Measurements from ENCODE around the gene AK8.

DNA sequence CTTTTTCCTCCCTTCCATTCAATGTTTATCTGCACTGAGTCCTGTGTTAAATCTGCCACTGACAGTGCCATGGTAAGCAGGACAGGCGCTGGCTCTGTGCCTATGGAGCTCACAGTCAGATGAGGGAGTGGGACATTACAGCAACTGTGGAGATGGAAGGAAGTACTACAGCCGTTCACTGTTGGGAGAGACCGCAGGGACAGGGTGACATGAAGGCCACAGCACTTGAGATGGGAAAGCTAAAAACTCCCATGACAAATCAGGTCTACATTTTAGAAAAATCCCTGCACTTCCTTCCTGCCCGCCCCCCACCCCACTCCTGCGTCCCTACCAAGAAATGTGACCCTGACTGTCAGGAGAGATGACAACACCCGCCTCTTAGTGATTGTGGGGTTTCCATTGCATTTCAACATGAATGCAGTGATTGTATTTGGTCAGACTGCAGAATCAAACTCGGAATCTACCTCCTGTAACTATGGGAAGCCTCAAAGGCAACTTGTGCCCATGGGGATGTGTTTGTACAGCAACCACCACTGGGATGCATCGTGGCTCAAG, 151.4 kb downstream of the AK8 start:
- TF ChIP-seq, protein P1, sequence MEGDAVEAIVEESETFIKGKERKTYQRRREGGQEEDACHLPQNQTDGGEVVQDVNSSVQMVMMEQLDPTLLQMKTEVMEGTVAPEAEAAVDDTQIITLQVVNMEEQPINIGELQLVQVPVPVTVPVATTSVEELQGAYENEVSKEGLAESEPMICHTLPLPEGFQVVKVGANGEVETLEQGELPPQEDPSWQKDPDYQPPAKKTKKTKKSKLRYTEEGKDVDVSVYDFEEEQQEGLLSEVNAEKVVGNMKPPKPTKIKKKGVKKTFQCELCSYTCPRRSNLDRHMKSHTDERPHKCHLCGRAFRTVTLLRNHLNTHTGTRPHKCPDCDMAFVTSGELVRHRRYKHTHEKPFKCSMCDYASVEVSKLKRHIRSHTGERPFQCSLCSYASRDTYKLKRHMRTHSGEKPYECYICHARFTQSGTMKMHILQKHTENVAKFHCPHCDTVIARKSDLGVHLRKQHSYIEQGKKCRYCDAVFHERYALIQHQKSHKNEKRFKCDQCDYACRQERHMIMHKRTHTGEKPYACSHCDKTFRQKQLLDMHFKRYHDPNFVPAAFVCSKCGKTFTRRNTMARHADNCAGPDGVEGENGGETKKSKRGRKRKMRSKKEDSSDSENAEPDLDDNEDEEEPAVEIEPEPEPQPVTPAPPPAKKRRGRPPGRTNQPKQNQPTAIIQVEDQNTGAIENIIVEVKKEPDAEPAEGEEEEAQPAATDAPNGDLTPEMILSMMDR (IDR thresholded peaks at IDR 0.05): no peak
- no peak for TF ChIP-seq POLR2A (IDR thresholded peaks at IDR 0.05)
- TF ChIP-seq POLR2AphosphoS5 (IDR thresholded peaks at IDR 0.05; ENCODE audit: insufficient read depth in 1 of 2, low read depth in 1 of 2): no peak

Data from vagina (tissue), 2 donors.